Glutamatergic neuron (in vitro differentiated cells): ENCODE measurements around the gene EXOSC10. TPM values are rescaled to one million over a fixed set of nuclear protein-coding genes. Genes with fewer than 3 reads are reported as not detected.
"Not testable (repeated sequence)": the region's sequence is repeated elsewhere in the genome, so short reads cannot be mapped to it uniquely, and the experiment has no call there.

Experiments
- DNase-seq: peaks from one replicate; pipeline ENCODE4 v3.0.0; 2022
- H3K27ac Mint-ChIP-seq: one replicate; pipeline ENCODE4 v1.8.0; 2020; ENCODE audit warnings: mild to moderate bottlenecking, mixed read lengths, inconsistent platforms; ENCODE audit not compliant: unreplicated experiment
- H3K27me3 Mint-ChIP-seq: one replicate; pipeline ENCODE4 v1.8.0; 2020; ENCODE audit warnings: mild to moderate bottlenecking, moderate library complexity, mixed read lengths, inconsistent platforms; ENCODE audit not compliant: unreplicated experiment
- H3K36me3 Mint-ChIP-seq: one replicate; pipeline ENCODE4 v1.8.0; 2020; ENCODE audit warnings: mild to moderate bottlenecking, mixed read lengths, inconsistent platforms; ENCODE audit not compliant: unreplicated experiment
- H3K4me1 Mint-ChIP-seq: one replicate; pipeline ENCODE4 v1.8.0; 2020; ENCODE audit warnings: mild to moderate bottlenecking, low read depth, mixed read lengths, inconsistent platforms; ENCODE audit not compliant: unreplicated experiment
- H3K4me3 Mint-ChIP-seq: one replicate; pipeline ENCODE4 v1.8.0; 2020; ENCODE audit warnings: mild to moderate bottlenecking, mixed read lengths, inconsistent platforms; ENCODE audit not compliant: unreplicated experiment
- H3K9me3 Mint-ChIP-seq: one replicate; pipeline ENCODE4 v1.8.0; 2020; ENCODE audit warnings: mild to moderate bottlenecking, moderate library complexity, mixed read lengths, inconsistent platforms; ENCODE audit not compliant: unreplicated experiment
- total RNA-seq: library from RNA; stranded (reverse); fragmentation: NEBNext Ultra II Directional; extraction: Animal tissue kit (Norgen Biotek cat#: 25700); gene quantifications from one replicate; pipeline ENCODE4 v1.2.1, GENCODE V29; 2021; ENCODE audit not compliant: unreplicated experiment
- TF ChIP-seq, protein P1 (sequence below): fragments of 200-600 bp; sonication (generic); IDR thresholded peaks from one replicate; pipeline ENCODE4 v1.5.0; 2021; ENCODE audit not compliant: partially characterized antibody, unreplicated experiment

The EXOSC10 gene
- total RNA-seq, 1 donor from 2014 or later: 111 TPM

DNA sequence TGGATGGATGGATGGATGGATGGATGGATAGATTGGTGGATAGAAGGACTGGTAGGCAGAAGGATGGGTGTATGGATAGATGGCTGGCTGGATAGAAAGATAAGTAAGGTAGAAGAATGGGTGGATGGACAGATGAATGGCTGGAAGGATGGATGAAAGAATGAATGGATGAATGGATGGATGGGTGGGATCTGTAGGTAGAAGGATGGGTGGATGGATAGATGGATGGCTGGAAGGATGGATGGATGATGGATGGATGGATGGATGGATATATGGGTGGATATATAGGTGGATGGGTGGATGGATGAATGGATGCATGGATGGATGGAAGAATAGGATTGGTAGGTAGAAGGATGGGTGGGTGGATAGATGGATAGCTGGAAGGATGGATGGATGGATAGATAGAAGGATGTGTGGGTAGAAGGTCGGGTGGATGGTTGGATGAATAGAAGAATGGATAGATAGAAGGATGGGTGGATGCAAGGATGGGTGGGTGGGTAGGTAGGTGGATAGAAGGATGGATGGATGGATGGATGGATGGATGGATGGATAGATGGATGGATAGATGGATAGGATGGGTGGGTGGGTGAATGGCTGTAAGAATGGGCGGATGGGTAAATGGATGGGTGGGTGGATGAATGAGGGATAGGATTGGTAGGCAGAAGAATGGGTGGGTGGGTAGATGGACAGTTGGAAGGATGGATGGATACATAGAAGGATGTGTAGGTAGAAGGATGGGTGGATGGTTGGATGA, 60.1 kb downstream of the EXOSC10 start:
- Mint-ChIP-seq H3K27ac (no peak overlapping the region), H3K4me3 (no peak overlapping the region), H3K4me1 (peaks cover 7% of the 10 kb centered on the region), H3K9me3 (no peaks in the 10 kb centered on the region), H3K27me3 (peaks cover 3% of the 10 kb centered on the region), H3K36me3 (no peaks in the 10 kb centered on the region)
- TF ChIP-seq, protein P1, sequence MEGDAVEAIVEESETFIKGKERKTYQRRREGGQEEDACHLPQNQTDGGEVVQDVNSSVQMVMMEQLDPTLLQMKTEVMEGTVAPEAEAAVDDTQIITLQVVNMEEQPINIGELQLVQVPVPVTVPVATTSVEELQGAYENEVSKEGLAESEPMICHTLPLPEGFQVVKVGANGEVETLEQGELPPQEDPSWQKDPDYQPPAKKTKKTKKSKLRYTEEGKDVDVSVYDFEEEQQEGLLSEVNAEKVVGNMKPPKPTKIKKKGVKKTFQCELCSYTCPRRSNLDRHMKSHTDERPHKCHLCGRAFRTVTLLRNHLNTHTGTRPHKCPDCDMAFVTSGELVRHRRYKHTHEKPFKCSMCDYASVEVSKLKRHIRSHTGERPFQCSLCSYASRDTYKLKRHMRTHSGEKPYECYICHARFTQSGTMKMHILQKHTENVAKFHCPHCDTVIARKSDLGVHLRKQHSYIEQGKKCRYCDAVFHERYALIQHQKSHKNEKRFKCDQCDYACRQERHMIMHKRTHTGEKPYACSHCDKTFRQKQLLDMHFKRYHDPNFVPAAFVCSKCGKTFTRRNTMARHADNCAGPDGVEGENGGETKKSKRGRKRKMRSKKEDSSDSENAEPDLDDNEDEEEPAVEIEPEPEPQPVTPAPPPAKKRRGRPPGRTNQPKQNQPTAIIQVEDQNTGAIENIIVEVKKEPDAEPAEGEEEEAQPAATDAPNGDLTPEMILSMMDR: no peak
- no peak for DNase-seq

DNA sequence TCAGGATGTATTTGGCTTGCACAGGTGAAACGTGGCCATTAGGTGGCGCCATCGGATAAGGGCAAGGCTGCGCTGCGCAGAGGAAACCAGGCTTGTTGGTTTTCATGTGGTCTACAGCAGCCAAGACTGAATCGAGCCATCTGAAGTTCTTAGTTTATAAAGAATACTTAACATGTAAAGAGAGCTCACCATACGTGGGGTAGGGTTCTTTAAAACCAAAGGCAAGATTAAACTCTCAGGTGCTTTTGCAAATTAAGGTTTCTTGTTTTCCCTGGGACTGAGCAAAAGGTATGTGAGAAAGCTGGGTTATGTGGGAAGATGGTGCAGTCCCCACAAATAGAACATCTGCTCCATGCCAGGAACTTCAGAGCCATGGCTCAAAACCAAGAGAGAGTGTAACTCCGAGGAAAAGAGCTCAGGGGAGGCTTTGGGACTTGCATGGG, 61.9 kb downstream of the EXOSC10 start:
- no peaks in the 10 kb centered on the region for H3K36me3 Mint-ChIP-seq
- H3K27ac Mint-ChIP-seq: no peak overlapping the region
- H3K9me3 Mint-ChIP-seq: no peaks in the 10 kb centered on the region
- peaks cover 3% of the 10 kb centered on the region for H3K27me3 Mint-ChIP-seq
- TF ChIP-seq, protein P1: peak; percentile 93
- H3K4me1 Mint-ChIP-seq: peaks cover 7% of the 10 kb centered on the region
- H3K4me3 Mint-ChIP-seq: no peak overlapping the region
- DNase-seq: peak; percentile 91

DNA sequence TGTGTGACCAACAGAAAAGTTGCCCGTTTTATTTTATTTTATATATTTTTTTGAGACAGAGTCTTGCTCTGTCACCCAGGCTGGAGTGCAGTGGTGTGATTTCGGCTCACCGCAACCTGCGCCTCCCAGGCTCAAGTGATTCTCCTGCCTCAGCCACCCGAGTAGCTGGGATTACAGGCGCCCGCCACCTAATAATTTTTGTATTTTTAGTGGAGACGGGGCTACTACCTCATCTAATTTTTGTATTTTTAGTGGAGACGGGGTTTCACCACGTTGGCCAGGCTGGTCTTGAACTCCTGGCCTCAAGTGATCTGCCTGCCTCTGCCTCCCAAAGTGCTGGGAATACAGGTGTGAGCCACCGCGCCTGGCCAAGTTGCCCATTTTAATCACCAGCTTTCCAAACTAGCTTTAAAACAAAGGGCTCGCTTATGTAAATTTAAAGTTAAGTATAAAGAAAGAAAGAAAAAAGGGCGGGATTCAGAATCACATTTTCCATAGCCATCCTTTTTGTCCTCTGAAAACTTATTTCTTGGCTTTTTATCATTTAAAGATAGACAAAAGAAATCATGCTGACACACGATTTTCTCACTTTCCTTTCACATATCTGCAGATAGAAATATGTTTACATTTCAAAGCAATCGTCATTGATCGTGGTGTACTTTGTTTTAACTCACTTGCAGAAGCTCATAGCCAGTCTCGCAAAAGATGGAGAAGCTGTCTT, 62.5 kb downstream of the EXOSC10 start:
- H3K4me3 Mint-ChIP-seq, DNase-seq, H3K9me3 Mint-ChIP-seq, H3K36me3 Mint-ChIP-seq, H3K27ac Mint-ChIP-seq, H3K27me3 Mint-ChIP-seq, H3K4me1 Mint-ChIP-seq: not testable (repeated sequence)

DNA sequence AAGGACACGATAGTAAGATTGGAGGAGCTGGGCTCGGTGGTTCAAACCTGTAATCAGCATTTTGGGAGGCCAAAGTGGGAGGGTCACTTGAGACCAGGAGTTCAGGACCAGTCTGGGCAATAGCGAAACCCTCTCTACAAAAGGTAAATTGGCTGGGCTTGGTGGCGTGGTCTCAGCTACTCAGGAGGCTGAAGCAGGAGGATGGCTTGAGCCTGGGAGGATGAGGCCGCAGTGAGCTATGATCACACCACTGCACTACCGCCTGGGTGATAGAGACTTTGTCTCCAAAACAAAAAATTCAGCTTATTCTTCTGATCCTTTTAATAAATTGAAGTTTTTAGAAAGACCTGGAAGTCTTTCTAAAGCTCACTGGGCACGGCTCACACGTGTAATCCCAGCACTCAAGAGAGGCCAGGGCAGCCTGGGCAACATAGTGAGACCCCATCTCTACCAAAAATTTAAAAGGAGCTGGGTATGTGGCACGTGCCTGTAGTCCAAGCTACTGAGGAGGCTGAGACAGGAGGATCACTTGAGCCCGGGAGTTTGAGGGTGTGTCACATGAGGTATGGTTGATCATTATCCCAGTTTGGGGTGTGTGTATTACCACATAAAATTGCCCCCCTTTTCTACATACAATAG, 67.9 kb downstream of the EXOSC10 start:
- no peaks in the 10 kb centered on the region for H3K36me3 Mint-ChIP-seq
- H3K4me1 Mint-ChIP-seq: no peaks in the 10 kb centered on the region
- TF ChIP-seq, protein P1: no peak
- H3K27ac Mint-ChIP-seq: no peak overlapping the region
- H3K27me3 Mint-ChIP-seq: peaks cover 3% of the 10 kb centered on the region
- H3K4me3 Mint-ChIP-seq: no peak overlapping the region
- no peak for DNase-seq
- no peaks in the 10 kb centered on the region for H3K9me3 Mint-ChIP-seq

DNA sequence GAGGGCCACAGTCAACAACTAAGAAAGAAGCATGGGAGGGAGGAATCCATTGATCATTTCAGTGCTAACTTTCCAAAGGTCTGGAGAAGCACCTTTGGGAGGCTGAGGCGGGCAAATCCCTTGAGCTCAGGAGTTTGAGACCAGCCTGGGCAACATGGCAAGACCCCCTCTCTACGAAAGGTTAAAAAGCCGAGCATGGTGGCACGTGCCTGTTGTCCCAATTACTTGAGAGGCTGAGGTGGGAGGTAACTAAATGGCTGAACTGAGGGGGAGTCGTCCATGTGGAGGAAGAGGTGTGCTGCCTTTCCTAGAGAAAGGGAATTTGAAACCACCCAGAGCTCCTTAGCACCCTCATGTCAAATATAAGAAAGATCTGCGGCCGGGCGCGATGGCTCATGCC, 68.8 kb downstream of the EXOSC10 start:
- no peaks in the 10 kb centered on the region for H3K36me3 Mint-ChIP-seq
- no peak overlapping the region for H3K27ac Mint-ChIP-seq
- peaks cover 3% of the 10 kb centered on the region for H3K27me3 Mint-ChIP-seq
- H3K9me3 Mint-ChIP-seq: no peaks in the 10 kb centered on the region
- no peak for DNase-seq
- H3K4me3 Mint-ChIP-seq: no peak overlapping the region
- H3K4me1 Mint-ChIP-seq: no peaks in the 10 kb centered on the region
- TF ChIP-seq, protein P1: no peak
